Ascending aorta (tissue), 2 donors: ENCODE measurements around the gene ACER1. TPM values are rescaled to one million over a fixed set of nuclear protein-coding genes. Genes with fewer than 3 reads are reported as not detected.

Experiments used
- DNase-seq, 2 donors: peaks; one replicate each; pipeline ENCODE4 v3.0.0-alpha.2; 2019; ENCODE audit warnings: low spot score in 2 of 2
- H3K27ac ChIP-seq, 2 donors: fragments of 200-600 bp; sonication (generic); one replicate each; pipeline ENCODE4 v1.5.1; 2016 to 2017; ENCODE audit warnings: mild to moderate bottlenecking in 1 of 2
- H3K27me3 ChIP-seq: fragments of 200-600 bp; sonication (generic); one replicate; pipeline ENCODE4 v1.5.1; 2017
- H3K36me3 ChIP-seq, 2 donors: fragments of 200-600 bp; sonication (generic); one replicate each; pipeline ENCODE4 v1.5.1; 2016
- H3K4me1 ChIP-seq, 2 donors: fragments of 200-600 bp; sonication (generic); one replicate each; pipeline ENCODE4 v1.5.1; 2016 to 2017; ENCODE audit warnings: mild to moderate bottlenecking in 1 of 2
- H3K4me3 ChIP-seq, 2 donors: fragments of 200-600 bp; sonication (generic); one replicate each; pipeline ENCODE4 v1.5.1; 2016 to 2017; ENCODE audit warnings: mild to moderate bottlenecking in 1 of 2
- H3K9me3 ChIP-seq, 2 donors: fragments of 200-600 bp; sonication (generic); one replicate each; pipeline ENCODE4 v1.5.1; 2016
- intact Hi-C: fragments of 100-400 bp; cut with DNase I; formaldehyde crosslinking; loops from one replicate; pipeline ENCODE4 v1.15.1; 2023
- total RNA-seq: library from RNA; depleted of rRNA; stranded (reverse); fragments of >200 nt; gene quantifications from one replicate; pipeline ENCODE4 v1.1.0, GENCODE V29; 2016
- TF ChIP-seq, protein P1 (sequence below), 3 experiments: fragments of 200-600 bp in 2 of 3; fragments of 450-650 bp in 1 of 3; sonication (generic) in 2 of 3; IDR thresholded peaks; one replicate each; pipeline ENCODE4 v1.5.1; 2016 to 2019; ENCODE audit warnings: antibody characterized with exemption in 3 of 3, mild to moderate bottlenecking in 1 of 3, moderate library complexity in 1 of 3

ACER1 gene
- total RNA-seq, 1 donor from 2014 or later = not detected

DNA sequence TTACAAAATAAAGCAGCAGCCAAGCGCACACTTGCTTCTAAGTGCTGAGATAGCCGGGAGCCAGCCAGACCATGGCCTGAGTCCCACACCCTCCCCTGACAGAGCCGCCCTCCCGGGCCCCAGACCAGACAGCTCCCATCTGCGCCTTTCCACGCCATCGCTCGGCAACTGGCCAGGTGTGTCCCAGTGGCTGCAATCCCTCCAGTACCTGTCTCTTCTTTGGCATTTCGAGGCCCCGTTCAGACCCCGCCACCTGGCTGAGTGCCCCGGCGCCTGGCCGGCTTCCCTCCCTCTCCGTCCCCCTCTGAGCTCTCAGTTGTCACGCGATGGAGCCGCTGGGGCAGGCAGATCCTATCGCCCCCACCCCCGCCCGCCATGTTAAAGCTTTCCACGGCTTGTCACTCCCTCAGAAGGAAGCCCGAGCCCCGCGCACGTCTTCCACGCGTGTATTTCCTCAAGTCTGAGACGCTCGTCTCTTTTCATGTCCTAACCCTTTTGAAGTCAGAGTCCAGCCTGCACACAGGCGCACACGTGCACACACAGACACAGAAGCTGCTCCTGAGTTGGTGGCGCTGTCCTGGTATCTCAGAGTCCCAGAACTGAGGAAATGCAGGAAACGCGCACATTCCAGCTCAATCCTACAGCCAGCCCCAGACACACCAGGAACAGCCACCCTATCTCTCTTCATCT, 61.5 kb downstream of the ACER1 start:
- Histone ChIP-seq H3K4me1 (peaks cover 21 to 52% of the 10 kb centered on the region in 2 donors), H3K27ac (peak overlapping the region; percentile 90 to 92), H3K4me3 (peak overlapping the region; percentile 28 to 59), H3K9me3 (no peaks in the 10 kb centered on the region), H3K27me3 (no peaks in the 10 kb centered on the region), H3K36me3 (peaks cover 21 to 30% of the 10 kb centered on the region in 2 donors)
- peak in 1 of 2 donors; percentile 87 for DNase-seq
- TF ChIP-seq, protein P1, sequence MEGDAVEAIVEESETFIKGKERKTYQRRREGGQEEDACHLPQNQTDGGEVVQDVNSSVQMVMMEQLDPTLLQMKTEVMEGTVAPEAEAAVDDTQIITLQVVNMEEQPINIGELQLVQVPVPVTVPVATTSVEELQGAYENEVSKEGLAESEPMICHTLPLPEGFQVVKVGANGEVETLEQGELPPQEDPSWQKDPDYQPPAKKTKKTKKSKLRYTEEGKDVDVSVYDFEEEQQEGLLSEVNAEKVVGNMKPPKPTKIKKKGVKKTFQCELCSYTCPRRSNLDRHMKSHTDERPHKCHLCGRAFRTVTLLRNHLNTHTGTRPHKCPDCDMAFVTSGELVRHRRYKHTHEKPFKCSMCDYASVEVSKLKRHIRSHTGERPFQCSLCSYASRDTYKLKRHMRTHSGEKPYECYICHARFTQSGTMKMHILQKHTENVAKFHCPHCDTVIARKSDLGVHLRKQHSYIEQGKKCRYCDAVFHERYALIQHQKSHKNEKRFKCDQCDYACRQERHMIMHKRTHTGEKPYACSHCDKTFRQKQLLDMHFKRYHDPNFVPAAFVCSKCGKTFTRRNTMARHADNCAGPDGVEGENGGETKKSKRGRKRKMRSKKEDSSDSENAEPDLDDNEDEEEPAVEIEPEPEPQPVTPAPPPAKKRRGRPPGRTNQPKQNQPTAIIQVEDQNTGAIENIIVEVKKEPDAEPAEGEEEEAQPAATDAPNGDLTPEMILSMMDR (IDR thresholded peaks at IDR 0.05) = no peak
- intact Hi-C loops = loop anchor here (5.0 kb wide), 3 partner anchors 75 to 465 kb away; partner anchors contain the start of genes GPR108 and TRIP10

DNA sequence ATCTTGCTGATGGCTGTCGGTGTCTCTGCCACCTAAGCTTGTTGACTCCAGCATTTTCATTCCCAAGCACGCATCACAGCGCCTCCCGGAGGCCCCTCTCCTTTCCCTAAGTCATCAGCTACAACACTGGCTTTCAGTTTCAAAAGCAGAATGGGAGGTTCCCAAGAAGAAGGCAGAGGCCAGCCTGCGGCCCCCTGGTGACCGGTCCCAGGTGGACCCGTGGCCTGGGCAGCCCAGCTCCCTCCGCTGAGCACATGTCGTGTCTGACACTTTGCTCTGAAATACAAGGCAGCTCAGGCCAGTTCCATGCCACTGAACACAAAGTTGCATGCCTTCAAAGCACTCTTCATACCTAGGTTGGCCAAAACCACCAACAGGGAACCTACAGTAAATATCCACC, 62.2 kb downstream of the ACER1 start:
- peaks cover 18 to 47% of the 10 kb centered on the region in 2 donors for H3K4me1 ChIP-seq
- intact Hi-C loops = loop anchor here (5.0 kb wide), 3 partner anchors 74 to 466 kb away; partner anchors contain the start of genes GPR108 and TRIP10
- no peak for DNase-seq
- H3K9me3 ChIP-seq = no peaks in the 10 kb centered on the region
- TF ChIP-seq, protein P1 (IDR thresholded peaks at IDR 0.05) = peak in 1 of 3 experiments; percentile 8
- peaks cover 21 to 33% of the 10 kb centered on the region in 2 donors for H3K36me3 ChIP-seq
- H3K27ac ChIP-seq = peak overlapping the region; percentile 90 to 92
- H3K27me3 ChIP-seq = no peaks in the 10 kb centered on the region
- peak overlapping the region in 1 of 2 donors; percentile 59 for H3K4me3 ChIP-seq

DNA sequence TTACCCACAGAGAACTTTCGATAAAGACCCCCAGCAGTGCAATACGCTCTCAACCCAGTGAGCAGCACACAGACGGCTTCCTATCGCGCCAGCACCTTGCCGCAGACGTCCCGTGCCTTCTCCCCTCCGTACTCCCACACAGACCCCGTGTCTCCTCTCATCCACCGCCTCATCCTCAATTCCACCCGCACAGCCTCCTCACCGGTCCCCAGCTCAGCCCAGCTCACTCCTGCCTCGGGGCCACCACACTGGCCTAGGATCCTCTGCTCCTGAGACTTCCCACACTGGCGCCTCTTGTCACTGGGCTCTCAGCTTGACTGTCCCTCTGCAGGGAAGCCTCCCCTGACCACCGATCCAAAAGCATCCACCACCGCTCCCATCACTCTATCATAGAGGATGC, 62.6 kb downstream of the ACER1 start:
- Histone ChIP-seq H3K36me3 (peaks cover 21 to 34% of the 10 kb centered on the region in 2 donors), H3K27ac (peak overlapping the region in 1 of 2 donors; percentile 92), H3K4me1 (peaks cover 17 to 42% of the 10 kb centered on the region in 2 donors), H3K27me3 (no peaks in the 10 kb centered on the region), H3K9me3 (no peaks in the 10 kb centered on the region), H3K4me3 (peak overlapping the region in 1 of 2 donors; percentile 59)
- DNase-seq = no peak
- intact Hi-C loops = loop anchor here (5.0 kb wide), 3 partner anchors 74 to 466 kb away; partner anchors contain the start of genes GPR108 and TRIP10
- TF ChIP-seq, protein P1 (IDR thresholded peaks at IDR 0.05) = no peak

DNA sequence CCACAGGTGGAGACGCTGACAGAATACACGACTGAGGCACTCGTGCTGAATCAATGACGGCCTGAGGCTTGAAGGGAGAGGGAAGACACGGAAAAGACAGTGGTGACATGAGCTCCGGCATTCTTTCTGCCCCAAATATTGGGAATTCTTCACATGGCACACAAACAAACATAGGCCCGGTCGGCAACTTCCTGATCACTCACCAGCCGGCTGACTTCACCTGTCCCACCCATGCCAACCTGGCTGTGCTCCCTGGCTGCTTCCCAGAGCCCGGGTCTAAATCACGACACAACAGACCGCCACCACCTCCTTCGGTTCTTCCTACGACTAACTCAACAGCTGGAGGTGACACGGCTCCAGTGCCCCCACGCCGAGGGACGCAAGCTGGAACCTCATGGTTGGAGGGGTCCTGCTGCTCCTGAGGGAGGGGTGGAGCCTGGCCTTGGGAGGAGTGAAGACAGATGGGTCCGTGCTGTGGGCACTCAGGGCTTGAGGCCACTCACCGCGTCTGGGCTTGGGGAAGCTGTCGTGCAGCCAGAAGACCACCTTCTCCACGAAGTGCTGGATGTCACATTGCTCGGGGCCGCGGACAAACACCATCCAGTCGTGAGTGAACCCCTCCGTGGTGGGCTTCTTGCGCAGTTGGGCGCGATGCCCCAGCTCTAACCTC, 63.2 kb downstream of the ACER1 start:
- no peak overlapping the region for H3K27ac ChIP-seq
- H3K4me1 ChIP-seq = peaks cover 13 to 36% of the 10 kb centered on the region in 2 donors
- TF ChIP-seq, protein P1 (IDR thresholded peaks at IDR 0.05) = no peak

DNA sequence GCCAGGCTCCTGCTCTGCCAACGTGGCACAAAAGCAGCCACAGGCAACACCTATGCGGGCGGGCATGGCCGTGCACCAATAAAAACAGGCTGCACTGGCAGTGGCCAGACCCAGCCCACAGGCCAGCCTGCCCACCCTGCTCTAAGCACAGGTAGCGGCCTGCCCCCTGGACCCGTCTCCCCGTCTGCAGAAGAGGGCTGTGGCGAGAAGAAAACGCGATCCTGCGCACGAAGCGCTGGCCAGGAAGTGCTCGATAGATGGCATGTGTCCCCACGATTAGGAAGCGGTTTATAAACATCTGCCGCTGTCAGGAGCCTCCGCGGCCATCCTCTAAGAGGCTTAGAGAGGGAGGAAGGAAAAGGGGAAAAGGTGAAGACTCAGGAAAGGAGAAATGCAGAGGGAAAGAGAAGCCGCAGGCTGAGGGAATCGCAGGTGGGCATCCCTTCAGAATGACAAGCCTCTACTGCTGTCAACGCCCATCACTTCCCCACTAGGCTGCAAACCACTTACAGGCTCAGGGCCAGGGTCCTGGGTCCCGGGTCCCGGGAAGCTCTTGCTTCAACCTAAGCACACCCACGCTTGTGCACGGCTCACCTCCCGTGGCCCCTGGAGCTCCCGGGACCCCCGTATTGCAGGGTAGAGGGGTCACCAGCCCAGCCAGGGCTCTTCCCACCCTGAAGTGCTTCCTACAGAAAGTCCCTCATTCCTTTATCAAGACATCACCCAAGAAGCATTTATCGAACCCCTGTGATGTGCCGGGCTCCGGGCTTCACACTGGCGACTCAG, 64.1 kb downstream of the ACER1 start:
- intact Hi-C loops = no loop called here
- TF ChIP-seq, protein P1 (IDR thresholded peaks at IDR 0.05) = no peak
- peaks cover 12 to 27% of the 10 kb centered on the region in 2 donors for H3K4me1 ChIP-seq
- H3K4me3 ChIP-seq = no peak overlapping the region
- no peaks in the 10 kb centered on the region for H3K27me3 ChIP-seq
- no peak for DNase-seq
- H3K36me3 ChIP-seq = peaks cover 21 to 39% of the 10 kb centered on the region in 2 donors
- no peaks in the 10 kb centered on the region for H3K9me3 ChIP-seq
- no peak overlapping the region for H3K27ac ChIP-seq

More for the DNA sequence above, 63.2 kb downstream of the ACER1 start:
- intact Hi-C loops = loop anchor here (5.0 kb wide), 3 partner anchors 73 to 467 kb away; partner anchors contain the start of genes GPR108 and TRIP10
- Histone ChIP-seq H3K4me3 (no peak overlapping the region), H3K36me3 (peaks cover 21 to 39% of the 10 kb centered on the region in 2 donors), H3K9me3 (no peaks in the 10 kb centered on the region), H3K27me3 (no peaks in the 10 kb centered on the region)
- no peak for DNase-seq
